ENCODE data around the gene RUNX3. TPM values are rescaled to one million over a fixed set of nuclear protein-coding genes. Genes with fewer than 3 reads are reported as not detected.

The RUNX3 gene
- total and polyA plus RNA-seq, 2 donors (not counting 1 experiment from before 2014, with no cell fraction given): 0.48 to 0.66 TPM

- Histone ChIP-seq H4K20me1 (ENCODE audit: control insufficient read depth, extremely low read depth, insufficient read depth, low read length) (no peaks in the 10 kb centered on the region), H3K36me3 (ENCODE audit: control insufficient read depth, insufficient read depth, low read length) (no peaks in the 10 kb centered on the region), H3K4me1 (ENCODE audit: control insufficient read depth, extremely low read depth, insufficient read depth, low read length) (no peaks in the 10 kb centered on the region), H3K4me3 (replicated peaks in 1 of 4; ENCODE audit: control extremely low read depth in 1 of 4, insufficient read depth in 1 of 4, low read depth in 3 of 4, low read length in 4 of 4) (no peak overlapping the region), H2AFZ (ENCODE audit: low read length) (no peak overlapping the region), H3K4me2 (ENCODE audit: extremely low read depth, insufficient read depth, low read length) (no peak overlapping the region), H3K79me2 (ENCODE audit: control insufficient read depth, insufficient read depth, low read length) (no peaks in the 10 kb centered on the region), H3K9ac (ENCODE audit: insufficient read depth, low read length) (no peak overlapping the region), H3K27me3 (ENCODE audit: control insufficient read depth, insufficient read depth, low read length) (peaks cover 1% of the 10 kb centered on the region), H3K9me3 (ENCODE audit: control insufficient read depth, insufficient read depth, low read depth, low read length) (no peaks in the 10 kb centered on the region), H3K27ac (ENCODE audit: insufficient read depth, low read length) (no peak overlapping the region)
- TF ChIP-seq EZH2 (IDR thresholded peaks at IDR 0.05; ENCODE audit: low read length, missing control alignments) (no peak), CTCF (conservative IDR thresholded peaks at IDR 0.05 in 1 of 2, IDR thresholded peaks at IDR 0.05 in 1 of 2; ENCODE audit: low read depth in 1 of 2, low read length in 2 of 2) (no peak)
- DNase-seq (ENCODE audit: low read depth in 2 of 2): peak; percentile 33 to 97
Observed at GRCh38 chr1:24949331-24949881, 19.3 kb upstream of the RUNX3 start.

GRCh38 chr1:24948079-24948827 is 18.2 kb upstream of the RUNX3 start:
- Histone ChIP-seq H2AFZ (ENCODE audit: low read length) (no peak overlapping the region), H3K9ac (ENCODE audit: insufficient read depth, low read length) (no peak overlapping the region), H3K36me3 (ENCODE audit: control insufficient read depth, insufficient read depth, low read length) (no peaks in the 10 kb centered on the region), H3K79me2 (ENCODE audit: control insufficient read depth, insufficient read depth, low read length) (no peaks in the 10 kb centered on the region), H3K4me3 (replicated peaks in 1 of 4; ENCODE audit: control extremely low read depth in 1 of 4, insufficient read depth in 1 of 4, low read depth in 3 of 4, low read length in 4 of 4) (no peak overlapping the region), H3K27ac (ENCODE audit: insufficient read depth, low read length) (no peak overlapping the region), H3K4me2 (ENCODE audit: extremely low read depth, insufficient read depth, low read length) (no peak overlapping the region), H3K4me1 (ENCODE audit: control insufficient read depth, extremely low read depth, insufficient read depth, low read length) (no peaks in the 10 kb centered on the region), H3K27me3 (ENCODE audit: control insufficient read depth, insufficient read depth, low read length) (peaks cover 7% of the 10 kb centered on the region), H3K9me3 (ENCODE audit: control insufficient read depth, insufficient read depth, low read depth, low read length) (no peaks in the 10 kb centered on the region), H4K20me1 (ENCODE audit: control insufficient read depth, extremely low read depth, insufficient read depth, low read length) (no peaks in the 10 kb centered on the region)
- no peak for DNase-seq (ENCODE audit: low read depth in 2 of 2)
- no peak for TF ChIP-seq EZH2 (IDR thresholded peaks at IDR 0.05; ENCODE audit: low read length, missing control alignments)
- TF ChIP-seq CTCF (conservative IDR thresholded peaks at IDR 0.05 in 1 of 2, IDR thresholded peaks at IDR 0.05 in 1 of 2; ENCODE audit: low read depth in 1 of 2, low read length in 2 of 2): no peak

GRCh38 chr1:24946861-24947658 is 17.0 kb upstream of the RUNX3 start:
- no peaks in the 10 kb centered on the region for H3K4me1 ChIP-seq (ENCODE audit: control insufficient read depth, extremely low read depth, insufficient read depth, low read length)
- DNase-seq (ENCODE audit: low read depth in 2 of 2): peak in 1 of 2 donors; percentile 84
- no peak overlapping the region for H3K27ac ChIP-seq (ENCODE audit: insufficient read depth, low read length)

More at GRCh38 chr1:24946861-24947658, 17.0 kb upstream of the RUNX3 start:
- Histone ChIP-seq H3K27me3 (ENCODE audit: control insufficient read depth, insufficient read depth, low read length) (peaks cover 7% of the 10 kb centered on the region), H3K79me2 (ENCODE audit: control insufficient read depth, insufficient read depth, low read length) (no peaks in the 10 kb centered on the region), H2AFZ (ENCODE audit: low read length) (no peak overlapping the region), H3K4me3 (replicated peaks in 1 of 4; ENCODE audit: control extremely low read depth in 1 of 4, insufficient read depth in 1 of 4, low read depth in 3 of 4, low read length in 4 of 4) (no peak overlapping the region), H3K36me3 (ENCODE audit: control insufficient read depth, insufficient read depth, low read length) (no peaks in the 10 kb centered on the region), H4K20me1 (ENCODE audit: control insufficient read depth, extremely low read depth, insufficient read depth, low read length) (no peaks in the 10 kb centered on the region), H3K4me2 (ENCODE audit: extremely low read depth, insufficient read depth, low read length) (no peak overlapping the region), H3K9ac (ENCODE audit: insufficient read depth, low read length) (no peak overlapping the region), H3K9me3 (ENCODE audit: control insufficient read depth, insufficient read depth, low read depth, low read length) (no peaks in the 10 kb centered on the region)
- TF ChIP-seq CTCF (conservative IDR thresholded peaks at IDR 0.05 in 1 of 2, IDR thresholded peaks at IDR 0.05 in 1 of 2; ENCODE audit: low read depth in 1 of 2, low read length in 2 of 2) (no peak), EZH2 (IDR thresholded peaks at IDR 0.05; ENCODE audit: low read length, missing control alignments) (no peak)

All from fibroblast of lung (primary cell).